ENCODE data around the gene SHC2.
A peak's percentile ranks its signal among the peaks of the same experiment; 100 is the strongest.

GRCh38 chr19:482186-483041 is 21.6 kb upstream of the SHC2 start:
- TF ChIP-seq, protein P1, sequence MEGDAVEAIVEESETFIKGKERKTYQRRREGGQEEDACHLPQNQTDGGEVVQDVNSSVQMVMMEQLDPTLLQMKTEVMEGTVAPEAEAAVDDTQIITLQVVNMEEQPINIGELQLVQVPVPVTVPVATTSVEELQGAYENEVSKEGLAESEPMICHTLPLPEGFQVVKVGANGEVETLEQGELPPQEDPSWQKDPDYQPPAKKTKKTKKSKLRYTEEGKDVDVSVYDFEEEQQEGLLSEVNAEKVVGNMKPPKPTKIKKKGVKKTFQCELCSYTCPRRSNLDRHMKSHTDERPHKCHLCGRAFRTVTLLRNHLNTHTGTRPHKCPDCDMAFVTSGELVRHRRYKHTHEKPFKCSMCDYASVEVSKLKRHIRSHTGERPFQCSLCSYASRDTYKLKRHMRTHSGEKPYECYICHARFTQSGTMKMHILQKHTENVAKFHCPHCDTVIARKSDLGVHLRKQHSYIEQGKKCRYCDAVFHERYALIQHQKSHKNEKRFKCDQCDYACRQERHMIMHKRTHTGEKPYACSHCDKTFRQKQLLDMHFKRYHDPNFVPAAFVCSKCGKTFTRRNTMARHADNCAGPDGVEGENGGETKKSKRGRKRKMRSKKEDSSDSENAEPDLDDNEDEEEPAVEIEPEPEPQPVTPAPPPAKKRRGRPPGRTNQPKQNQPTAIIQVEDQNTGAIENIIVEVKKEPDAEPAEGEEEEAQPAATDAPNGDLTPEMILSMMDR (IDR thresholded peaks at IDR 0.05; ENCODE audit: poor library complexity), result peak; percentile 7
- no peak for TF ChIP-seq EZH2 (IDR thresholded peaks at IDR 0.05; ENCODE audit: borderline replicate concordance)

All from hepatocyte (in vitro differentiated cells).